Measurements from ENCODE around the gene FBLIM1.

Gene FBLIM1

DNA sequence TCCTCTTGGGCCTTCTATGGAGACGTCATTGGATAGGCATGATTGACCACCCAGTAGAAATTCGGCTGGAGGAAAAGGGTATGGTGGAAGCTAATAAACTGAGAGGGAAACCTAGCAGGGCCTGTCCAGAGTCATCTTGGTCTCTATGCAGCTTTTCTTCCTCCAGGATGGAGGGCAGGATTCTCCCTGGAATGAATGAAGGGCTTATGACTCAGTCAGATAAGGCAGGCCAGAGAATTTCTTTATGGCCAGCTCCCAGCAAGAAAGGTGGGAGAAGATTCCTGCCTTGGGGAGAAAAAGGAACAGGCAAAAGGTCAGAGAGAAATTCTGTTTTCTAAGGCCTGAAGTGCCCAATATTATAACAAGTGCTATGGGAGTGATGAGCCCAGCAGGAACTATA, 17.1 kb downstream of the FBLIM1 start:
- Histone ChIP-seq H3K79me1 (replicated peaks; ENCODE audit: low read length, poor library complexity, severe bottlenecking) (peaks cover 33% of the 10 kb centered on the region), H3K4ac (ENCODE audit: low read depth in 1 of 2, low read length in 2 of 2) (no peak overlapping the region), H3K4me2 (ENCODE audit: low read length, poor library complexity, severe bottlenecking) (no peak overlapping the region), H2BK5ac (ENCODE audit: low read depth, low read length, poor library complexity, severe bottlenecking) (no peak overlapping the region), H3K9ac (ENCODE audit: low read length) (no peak overlapping the region), H3K14ac (ENCODE audit: low read length in 2 of 2) (no peak overlapping the region), H2BK120ac (ENCODE audit: low read depth, low read length) (no peak overlapping the region), H3K27ac (ENCODE audit: low read length, poor library complexity, severe bottlenecking) (no peak overlapping the region), H3K4me1 (ENCODE audit: control insufficient read depth, insufficient read depth, low read depth, low read length) (peaks cover 7% of the 10 kb centered on the region), H3K23ac (ENCODE audit: low read length in 2 of 2) (no peak overlapping the region), H2BK12ac (ENCODE audit: low read length in 2 of 2) (no peak overlapping the region), H3K27me3 (ENCODE audit: control insufficient read depth in 1 of 2, insufficient read depth in 1 of 2, low read length in 2 of 2) (no peaks in the 10 kb centered on the region), H3K18ac (ENCODE audit: low read depth in 1 of 2, low read length in 2 of 2) (no peak overlapping the region), H4K8ac (ENCODE audit: low read length) (no peak overlapping the region), H3K9me3 (ENCODE audit: control insufficient read depth, low read length) (no peaks in the 10 kb centered on the region), H2AK5ac (ENCODE audit: low read length, severe bottlenecking) (no peak overlapping the region), H2AFZ (ENCODE audit: low read depth, low read length) (no peak overlapping the region), H2BK15ac (ENCODE audit: low read depth, poor library complexity, severe bottlenecking) (no peak overlapping the region), H4K91ac (ENCODE audit: low read length) (no peak overlapping the region), H3K4me3 (ENCODE audit: insufficient read depth in 1 of 2, low read depth in 1 of 2, low read length in 2 of 2) (no peak overlapping the region), H3K36me3 (ENCODE audit: control insufficient read depth in 1 of 2, insufficient read depth in 2 of 2, low read depth in 1 of 2, low read length in 2 of 2) (peaks cover 34 to 85% of the 10 kb centered on the region in 2 experiments)
- WGBS: 93% methylated on average over 2 of the region's 2 CpGs
- no peak for DNase-seq

DNA sequence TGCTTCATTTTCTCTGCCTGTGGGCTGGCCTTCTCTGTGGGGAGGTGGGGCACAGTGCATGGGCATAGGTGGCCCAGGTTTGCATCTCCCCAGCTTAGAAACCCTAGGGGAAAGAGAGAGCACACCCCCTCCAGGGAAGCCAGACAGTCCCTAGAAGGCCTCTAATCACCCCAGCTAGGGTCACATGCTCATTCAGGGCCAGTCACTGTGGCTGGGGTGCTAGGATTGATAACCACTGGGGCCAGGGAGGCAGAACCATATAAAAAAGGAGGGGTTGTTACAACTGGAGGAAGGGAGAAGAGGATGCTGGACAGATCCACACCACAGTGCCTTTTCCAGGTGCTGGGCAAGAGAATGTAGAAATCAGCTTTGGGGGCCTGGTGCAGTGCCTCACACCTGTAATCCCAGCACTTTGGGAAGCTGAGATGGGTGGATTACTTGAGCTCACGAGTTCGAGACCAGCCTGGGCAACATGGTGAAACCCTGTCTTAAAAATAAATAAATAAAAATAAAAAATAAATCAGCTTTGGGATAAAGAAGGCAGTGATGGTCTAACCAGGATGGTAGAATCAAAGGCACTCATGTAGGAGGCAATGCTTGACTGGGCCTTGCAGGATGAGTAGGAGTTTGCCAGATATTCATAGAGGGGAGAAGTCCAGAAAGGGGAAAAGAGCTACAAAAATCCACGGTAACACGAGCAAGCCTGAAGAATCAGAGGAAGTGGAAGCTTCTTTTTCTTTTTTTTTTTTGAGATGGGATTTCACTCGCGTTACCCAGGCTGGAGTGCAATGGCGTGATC, 19.5 kb downstream of the FBLIM1 start:
- Histone ChIP-seq H3K4me2 (ENCODE audit: low read length, poor library complexity, severe bottlenecking) (no peak overlapping the region), H3K4me1 (ENCODE audit: control insufficient read depth, insufficient read depth, low read depth, low read length) (peaks cover 5% of the 10 kb centered on the region), H2BK5ac (ENCODE audit: low read depth, low read length, poor library complexity, severe bottlenecking) (no peak overlapping the region), H2BK120ac (ENCODE audit: low read depth, low read length) (no peak overlapping the region), H3K18ac (ENCODE audit: low read depth in 1 of 2, low read length in 2 of 2) (no peak overlapping the region), H3K36me3 (ENCODE audit: control insufficient read depth in 1 of 2, insufficient read depth in 2 of 2, low read depth in 1 of 2, low read length in 2 of 2) (peaks cover 22 to 77% of the 10 kb centered on the region in 2 experiments), H4K8ac (ENCODE audit: low read length) (no peak overlapping the region), H3K4me3 (ENCODE audit: insufficient read depth in 1 of 2, low read depth in 1 of 2, low read length in 2 of 2) (no peak overlapping the region), H3K9ac (ENCODE audit: low read length) (no peak overlapping the region), H3K27me3 (ENCODE audit: control insufficient read depth in 1 of 2, insufficient read depth in 1 of 2, low read length in 2 of 2) (no peaks in the 10 kb centered on the region), H2BK12ac (ENCODE audit: low read length in 2 of 2) (no peak overlapping the region), H2AFZ (ENCODE audit: low read depth, low read length) (no peak overlapping the region), H3K9me3 (ENCODE audit: control insufficient read depth, low read length) (no peaks in the 10 kb centered on the region), H2AK5ac (ENCODE audit: low read length, severe bottlenecking) (no peak overlapping the region), H3K27ac (ENCODE audit: low read length, poor library complexity, severe bottlenecking) (no peak overlapping the region), H4K91ac (ENCODE audit: low read length) (no peak overlapping the region), H3K4ac (ENCODE audit: low read depth in 1 of 2, low read length in 2 of 2) (no peak overlapping the region), H2BK15ac (ENCODE audit: low read depth, poor library complexity, severe bottlenecking) (no peak overlapping the region), H3K14ac (ENCODE audit: low read length in 2 of 2) (no peak overlapping the region), H3K23ac (ENCODE audit: low read length in 2 of 2) (no peak overlapping the region), H3K79me1 (replicated peaks; ENCODE audit: low read length, poor library complexity, severe bottlenecking) (peaks cover 23% of the 10 kb centered on the region)
- WGBS: over 99% methylated on average over 5 of the region's 7 CpGs
- DNase-seq: no peak

DNA sequence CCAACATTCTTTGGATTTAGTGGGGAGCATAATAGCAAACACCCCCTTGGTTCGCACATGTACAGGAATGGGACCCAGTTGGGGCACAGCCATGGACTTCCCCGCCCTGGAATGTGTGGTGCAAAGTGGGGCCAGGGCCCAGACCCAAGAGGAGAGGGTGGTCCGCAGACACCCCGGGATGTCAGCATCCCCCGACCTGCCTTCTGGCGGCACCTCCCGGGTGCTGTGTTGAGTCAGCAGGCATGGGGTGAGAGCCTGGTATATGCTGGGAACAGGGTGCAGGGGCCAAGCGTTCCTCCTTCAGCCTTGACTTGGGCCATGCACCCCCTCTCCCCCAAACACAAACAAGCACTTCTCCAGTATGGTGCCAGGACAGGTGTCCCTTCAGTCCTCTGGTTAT, 27.1 kb downstream of the FBLIM1 start:
- H3K4me3 ChIP-seq (ENCODE audit: insufficient read depth in 1 of 2, low read depth in 1 of 2, low read length in 2 of 2): no peak overlapping the region
- no peak overlapping the region for H4K8ac ChIP-seq (ENCODE audit: low read length)
- no peak overlapping the region for H2BK5ac ChIP-seq (ENCODE audit: low read depth, low read length, poor library complexity, severe bottlenecking)
- no peak overlapping the region for H2BK15ac ChIP-seq (ENCODE audit: low read depth, poor library complexity, severe bottlenecking)
- H3K9ac ChIP-seq (ENCODE audit: low read length): no peak overlapping the region
- no peak overlapping the region for H3K14ac ChIP-seq (ENCODE audit: low read length in 2 of 2)
- H4K91ac ChIP-seq (ENCODE audit: low read length): no peak overlapping the region
- H3K79me1 ChIP-seq (replicated peaks; ENCODE audit: low read length, poor library complexity, severe bottlenecking): peaks cover 6% of the 10 kb centered on the region
- no peak overlapping the region for H2AK5ac ChIP-seq (ENCODE audit: low read length, severe bottlenecking)
- no peak overlapping the region for H3K4ac ChIP-seq (ENCODE audit: low read depth in 1 of 2, low read length in 2 of 2)
- no peak overlapping the region for H3K18ac ChIP-seq (ENCODE audit: low read depth in 1 of 2, low read length in 2 of 2)
- no peaks in the 10 kb centered on the region for H3K27me3 ChIP-seq (ENCODE audit: control insufficient read depth in 1 of 2, insufficient read depth in 1 of 2, low read length in 2 of 2)
- H3K27ac ChIP-seq (ENCODE audit: low read length, poor library complexity, severe bottlenecking): no peak overlapping the region
- peaks cover 7 to 46% of the 10 kb centered on the region in 2 experiments for H3K36me3 ChIP-seq (ENCODE audit: control insufficient read depth in 1 of 2, insufficient read depth in 2 of 2, low read depth in 1 of 2, low read length in 2 of 2)
- H2AFZ ChIP-seq (ENCODE audit: low read depth, low read length): no peak overlapping the region
- no peaks in the 10 kb centered on the region for H3K9me3 ChIP-seq (ENCODE audit: control insufficient read depth, low read length)
- peaks cover 2% of the 10 kb centered on the region for H3K4me1 ChIP-seq (ENCODE audit: control insufficient read depth, insufficient read depth, low read depth, low read length)
- DNase-seq: no peak
- no peak overlapping the region for H2BK12ac ChIP-seq (ENCODE audit: low read length in 2 of 2)
- H3K4me2 ChIP-seq (ENCODE audit: low read length, poor library complexity, severe bottlenecking): no peak overlapping the region
- no peak overlapping the region for H2BK120ac ChIP-seq (ENCODE audit: low read depth, low read length)
- WGBS: 92% methylated on average over 6 of the region's 8 CpGs
- H3K23ac ChIP-seq (ENCODE audit: low read length in 2 of 2): no peak overlapping the region

DNA sequence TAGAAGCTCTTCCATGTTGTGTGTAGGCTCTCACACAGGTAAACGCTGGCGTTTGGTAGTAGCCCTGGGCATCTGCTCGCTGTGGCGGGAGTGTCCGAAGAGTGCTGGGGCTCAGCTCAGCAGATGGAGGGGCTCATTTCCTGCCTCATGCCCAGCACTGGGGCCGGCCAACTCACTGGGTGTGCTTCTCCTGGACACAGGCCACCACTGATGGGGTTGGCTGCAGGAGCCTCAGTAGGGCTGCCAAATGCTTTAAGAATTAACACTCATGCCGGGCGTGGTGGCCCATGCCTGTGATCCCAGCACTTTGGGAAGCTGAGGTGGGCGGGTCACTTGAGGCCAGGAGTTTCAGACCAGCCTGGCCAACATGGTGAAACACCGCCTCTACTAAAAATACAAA, 28.0 kb downstream of the FBLIM1 start:
- Histone ChIP-seq H3K36me3 (ENCODE audit: control insufficient read depth in 1 of 2, insufficient read depth in 2 of 2, low read depth in 1 of 2, low read length in 2 of 2) (peaks cover 5 to 42% of the 10 kb centered on the region in 2 experiments), H3K9ac (ENCODE audit: low read length) (no peak overlapping the region), H3K23ac (ENCODE audit: low read length in 2 of 2) (no peak overlapping the region), H2BK120ac (ENCODE audit: low read depth, low read length) (no peak overlapping the region), H3K4me1 (ENCODE audit: control insufficient read depth, insufficient read depth, low read depth, low read length) (peaks cover 2% of the 10 kb centered on the region), H4K91ac (ENCODE audit: low read length) (no peak overlapping the region), H3K79me1 (replicated peaks; ENCODE audit: low read length, poor library complexity, severe bottlenecking) (peaks cover 6% of the 10 kb centered on the region), H2BK12ac (ENCODE audit: low read length in 2 of 2) (peak overlapping the region in 1 of 2 experiments; percentile 18), H2BK5ac (ENCODE audit: low read depth, low read length, poor library complexity, severe bottlenecking) (no peak overlapping the region), H2AK5ac (ENCODE audit: low read length, severe bottlenecking) (no peak overlapping the region), H2AFZ (ENCODE audit: low read depth, low read length) (no peak overlapping the region), H4K8ac (ENCODE audit: low read length) (no peak overlapping the region), H3K27ac (ENCODE audit: low read length, poor library complexity, severe bottlenecking) (no peak overlapping the region), H3K4me3 (ENCODE audit: insufficient read depth in 1 of 2, low read depth in 1 of 2, low read length in 2 of 2) (no peak overlapping the region), H3K18ac (ENCODE audit: low read depth in 1 of 2, low read length in 2 of 2) (no peak overlapping the region), H2BK15ac (ENCODE audit: low read depth, poor library complexity, severe bottlenecking) (no peak overlapping the region), H3K27me3 (ENCODE audit: control insufficient read depth in 1 of 2, insufficient read depth in 1 of 2, low read length in 2 of 2) (no peaks in the 10 kb centered on the region), H3K14ac (ENCODE audit: low read length in 2 of 2) (no peak overlapping the region), H3K4me2 (ENCODE audit: low read length, poor library complexity, severe bottlenecking) (no peak overlapping the region), H3K4ac (ENCODE audit: low read depth in 1 of 2, low read length in 2 of 2) (no peak overlapping the region), H3K9me3 (ENCODE audit: control insufficient read depth, low read length) (no peaks in the 10 kb centered on the region)
- WGBS: 93% methylated on average over 10 of the region's 10 CpGs
- no peak for DNase-seq
